K562 (cell line): ENCODE data around the gene DAP. TPM values are rescaled to one million over a fixed set of nuclear protein-coding genes. Genes with fewer than 3 reads are reported as not detected.

Experiments used
- ARID1B ChIP-seq: fragments of 450-650 bp; IDR thresholded peaks from 2 replicates; pipeline ENCODE4 v1.6.1; 2016; ENCODE audit warnings: antibody characterized with exemption, mild to moderate bottlenecking, inconsistent platforms
- DMBX1 ChIP-seq: fragments of 250-450 bp; sonication (Bioruptor Pico); IDR thresholded peaks from 2 replicates; pipeline ENCODE4 v1.8.0; 2022; ENCODE audit warnings: inconsistent platforms, mild to moderate bottlenecking, moderate library complexity, borderline replicate concordance
- ELF4 ChIP-seq: fragments of 450-650 bp; formaldehyde crosslinking; IDR thresholded peaks from 2 replicates; pipeline ENCODE4 v1.4.0; 2022; ENCODE audit warnings: missing genetic modification characterization
- FOXJ3 ChIP-seq: sonication (generic); formaldehyde crosslinking; IDR thresholded peaks from 2 replicates; pipeline ENCODE4 v1.4.0; 2020; ENCODE audit warnings: mild to moderate bottlenecking, missing genetic modification reagents
- FOXM1 ChIP-seq, 2 experiments: fragments of 450-650 bp in 1 of 2; sonication (generic) in 1 of 2; formaldehyde crosslinking in 1 of 2; IDR thresholded peaks; 2 replicates each; pipeline versions ENCODE4 v1.6.1 to v1.9.0; 2017 to 2022; ENCODE audit warnings: low read depth in 2 of 2, mild to moderate bottlenecking in 2 of 2, missing genetic modification reagents in 1 of 2, moderate library complexity in 1 of 2
- GTF2A2 ChIP-seq: IDR thresholded peaks from 2 replicates; pipeline ENCODE4 v1.6.1; 2016; ENCODE audit warnings: mild to moderate bottlenecking, missing genetic modification characterization, missing compliant biosample characterization
- HDAC6 ChIP-seq: IDR thresholded peaks from 2 replicates; pipeline ENCODE4 v1.6.1; 2012; ENCODE audit warnings: low read depth, mild to moderate bottlenecking, control low read depth, inconsistent platforms, low read length, moderate library complexity
- NCOA6 ChIP-seq: fragments of 450-650 bp; IDR thresholded peaks from 2 replicates; pipeline ENCODE4 v1.6.1; 2017; ENCODE audit warnings: mild to moderate bottlenecking
- NR2C1 ChIP-seq, 2 experiments: fragments of 450-650 bp; IDR thresholded peaks; 2 replicates each; pipeline ENCODE4 v1.6.1; 2017; ENCODE audit warnings: mild to moderate bottlenecking in 2 of 2, antibody characterized with exemption in 1 of 2, inconsistent platforms in 1 of 2, missing compliant biosample characterization in 1 of 2, missing genetic modification characterization in 1 of 2
- U2AF1 ChIP-seq: fragments of 200-400 bp; formaldehyde crosslinking; optimal IDR thresholded peaks from 2 replicates; pipeline ENCODE3; 2017; ENCODE audit warnings: mild to moderate bottlenecking, low read depth, low read length, moderate library complexity
- polyA plus RNA-seq, 8 experiments: library from polyadenylated mRNA; depleted of rRNA in 4 of 8; stranded (reverse) in 5 of 8; unstranded in 3 of 8; fragments of >200 nt; fragmentation: Nextera tagmentation in 2 of 8; fragmentation: Illumina TruSeq in 1 of 8; extraction: Ambion mirVana in 2 of 8; extraction: Trizol in 1 of 8; gene quantifications; 2 replicates each; pipeline versions ENCODE4 v1.2.1 to v1.2.3, GENCODE V29; 2011 to 2014; ENCODE audit warnings: inconsistent platforms in 1 of 8, missing spikeins in 1 of 8
- total RNA-seq, 7 experiments: library from RNA; depleted of rRNA in 6 of 7; stranded (reverse); fragments of >200 nt in 6 of 7; fragmentation: Illumina TruSeq in 2 of 7; extraction: Trizol in 2 of 7; gene quantifications; 2 replicates each; pipeline versions ENCODE4 v1.2.1 to v1.2.3, GENCODE V29; 2011 to 2021; ENCODE audit warnings: low replicate concordance in 1 of 7
- TF ChIP-seq, protein P1 (sequence below): fragments of 450-650 bp; IDR thresholded peaks from 2 replicates; pipeline ENCODE4 v1.7.0; 2016; ENCODE audit warnings: borderline replicate concordance
- TF ChIP-seq, protein P2 (sequence below): sonication (generic); formaldehyde crosslinking; IDR thresholded peaks from 2 replicates; pipeline ENCODE4 v1.8.0; 2022; ENCODE audit warnings: mild to moderate bottlenecking, missing genetic modification reagents

Gene DAP
- total and polyA plus RNA-seq, 9 of the 15 experiments (the other 6 are each of a cell fraction or from before 2014, with no cell fraction given): 14.1 to 151 (median 34.5) TPM

DNA sequence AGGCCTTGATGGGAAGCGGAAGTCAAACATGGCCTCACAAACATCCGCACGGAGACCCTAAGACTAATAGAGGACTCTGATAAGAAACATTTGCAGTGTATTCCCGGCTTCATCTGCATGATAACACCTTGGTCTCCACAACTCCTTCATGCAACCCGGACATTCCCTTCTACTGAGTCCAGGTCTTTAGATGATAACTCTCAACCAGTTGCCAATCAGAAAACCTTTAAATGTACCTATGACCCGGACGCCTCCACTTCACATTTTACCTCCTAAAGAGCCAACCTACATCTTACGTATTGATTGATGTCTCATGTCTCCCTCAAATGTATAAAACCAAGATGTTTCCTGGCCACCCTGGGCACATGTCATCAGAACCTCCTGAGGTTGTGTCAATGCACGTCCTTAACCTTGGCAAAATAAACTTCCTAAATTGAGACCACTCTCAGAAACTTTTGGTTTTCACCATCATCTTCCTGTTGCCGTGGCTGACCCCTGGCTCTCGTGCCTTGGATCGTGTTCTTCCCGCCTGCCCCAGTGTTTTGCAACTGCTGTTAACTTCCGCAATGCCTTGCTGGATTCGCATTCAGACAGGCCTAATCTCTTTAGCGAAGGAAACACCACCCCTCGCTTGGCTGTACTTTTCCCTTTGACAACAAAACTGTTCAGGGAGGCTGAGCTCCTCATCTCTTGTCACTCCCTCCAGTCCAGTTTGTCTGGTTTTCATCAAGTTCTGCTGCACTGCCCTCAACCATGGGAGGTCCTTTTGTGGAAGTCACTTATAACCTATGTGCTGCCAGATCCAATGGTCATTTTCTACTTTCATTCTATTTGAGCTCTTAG lies 1.1 kb upstream of the DAP start (continued):
- peak; percentile 77 for TF ChIP-seq DMBX1
- TF ChIP-seq FOXM1 (IDR thresholded peaks at IDR 0.05; ENCODE audit: low read depth): 0 out of 2 replicates have a peak, but pooled peaks have one; percentile 17
- TF ChIP-seq FOXM1 (CRISPR knock-in tag; IDR thresholded peaks at IDR 0.05; ENCODE audit: low read depth): no peak
- TF ChIP-seq NCOA6: 0 out of 2 replicates have a peak, but pooled peaks have one; percentile 2
- TF ChIP-seq GTF2A2 (tag): 0 out of 2 replicates have a peak, but pooled peaks have one; percentile 46
- TF ChIP-seq, protein P1, sequence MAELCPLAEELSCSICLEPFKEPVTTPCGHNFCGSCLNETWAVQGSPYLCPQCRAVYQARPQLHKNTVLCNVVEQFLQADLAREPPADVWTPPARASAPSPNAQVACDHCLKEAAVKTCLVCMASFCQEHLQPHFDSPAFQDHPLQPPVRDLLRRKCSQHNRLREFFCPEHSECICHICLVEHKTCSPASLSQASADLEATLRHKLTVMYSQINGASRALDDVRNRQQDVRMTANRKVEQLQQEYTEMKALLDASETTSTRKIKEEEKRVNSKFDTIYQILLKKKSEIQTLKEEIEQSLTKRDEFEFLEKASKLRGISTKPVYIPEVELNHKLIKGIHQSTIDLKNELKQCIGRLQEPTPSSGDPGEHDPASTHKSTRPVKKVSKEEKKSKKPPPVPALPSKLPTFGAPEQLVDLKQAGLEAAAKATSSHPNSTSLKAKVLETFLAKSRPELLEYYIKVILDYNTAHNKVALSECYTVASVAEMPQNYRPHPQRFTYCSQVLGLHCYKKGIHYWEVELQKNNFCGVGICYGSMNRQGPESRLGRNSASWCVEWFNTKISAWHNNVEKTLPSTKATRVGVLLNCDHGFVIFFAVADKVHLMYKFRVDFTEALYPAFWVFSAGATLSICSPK: no peak
- TF ChIP-seq U2AF1: no peak
- TF ChIP-seq HDAC6: no peak
- peak; percentile 57; the same call in 1 of the 2 replicates for TF ChIP-seq ARID1B
- TF ChIP-seq NR2C1 (IDR thresholded peaks at IDR 0.05): no peak; the same call in 1 of the 2 replicates
- peak; percentile 55 for TF ChIP-seq NR2C1 (tag; IDR thresholded peaks at IDR 0.05)
- TF ChIP-seq, protein P2, sequence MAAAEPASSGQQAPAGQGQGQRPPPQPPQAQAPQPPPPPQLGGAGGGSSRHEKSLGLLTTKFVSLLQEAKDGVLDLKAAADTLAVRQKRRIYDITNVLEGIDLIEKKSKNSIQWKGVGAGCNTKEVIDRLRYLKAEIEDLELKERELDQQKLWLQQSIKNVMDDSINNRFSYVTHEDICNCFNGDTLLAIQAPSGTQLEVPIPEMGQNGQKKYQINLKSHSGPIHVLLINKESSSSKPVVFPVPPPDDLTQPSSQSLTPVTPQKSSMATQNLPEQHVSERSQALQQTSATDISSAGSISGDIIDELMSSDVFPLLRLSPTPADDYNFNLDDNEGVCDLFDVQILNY (CRISPR knock-in tag): no peak
- 0 out of 2 replicates have a peak, but pooled peaks have one; percentile 8 for TF ChIP-seq ELF4 (CRISPR knock-in tag)
- TF ChIP-seq FOXJ3: no peak
